ENCODE data around the gene SETDB2.
"Not testable (repeated sequence)": the region's sequence is repeated elsewhere in the genome, so short reads cannot be mapped to it uniquely, and the experiment has no call there.

Gene SETDB2

DNA sequence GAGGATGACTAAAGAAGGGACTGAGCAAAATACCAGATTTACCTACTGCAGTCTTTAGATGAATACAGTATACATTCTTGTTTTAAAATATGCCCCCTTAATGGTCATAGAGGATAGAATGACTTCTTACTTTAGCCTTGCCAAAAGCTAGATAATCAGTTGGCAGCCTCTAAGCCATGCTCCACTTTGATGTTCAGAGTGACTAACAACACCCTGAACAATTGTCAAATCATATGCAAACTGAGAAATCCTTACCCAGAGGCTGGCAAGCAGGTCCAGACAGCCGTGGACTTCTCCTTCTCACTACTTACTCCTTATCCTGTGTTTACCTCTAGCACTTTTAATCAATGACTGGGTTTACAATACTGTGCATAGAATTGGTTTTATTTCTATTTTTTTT is 28.1 kb downstream of the SETDB2 start:
- DNase-seq, result no peak

DNA sequence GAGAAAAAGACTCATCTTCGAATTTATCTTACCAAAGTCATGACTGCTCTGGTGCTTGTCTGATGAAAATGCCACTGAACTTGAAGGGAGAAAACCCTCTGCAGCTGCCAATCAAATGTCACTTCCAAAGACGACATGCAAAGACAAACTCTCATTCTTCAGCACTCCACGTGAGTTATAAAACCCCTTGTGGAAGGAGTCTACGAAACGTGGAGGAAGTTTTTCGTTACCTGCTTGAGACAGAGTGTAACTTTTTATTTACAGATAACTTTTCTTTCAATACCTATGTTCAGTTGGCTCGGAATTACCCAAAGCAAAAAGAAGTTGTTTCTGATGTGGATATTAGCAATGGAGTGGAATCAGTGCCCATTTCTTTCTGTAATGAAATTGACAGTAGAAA is 32.5 kb downstream of the SETDB2 start:
- DNase-seq, result no peak

DNA sequence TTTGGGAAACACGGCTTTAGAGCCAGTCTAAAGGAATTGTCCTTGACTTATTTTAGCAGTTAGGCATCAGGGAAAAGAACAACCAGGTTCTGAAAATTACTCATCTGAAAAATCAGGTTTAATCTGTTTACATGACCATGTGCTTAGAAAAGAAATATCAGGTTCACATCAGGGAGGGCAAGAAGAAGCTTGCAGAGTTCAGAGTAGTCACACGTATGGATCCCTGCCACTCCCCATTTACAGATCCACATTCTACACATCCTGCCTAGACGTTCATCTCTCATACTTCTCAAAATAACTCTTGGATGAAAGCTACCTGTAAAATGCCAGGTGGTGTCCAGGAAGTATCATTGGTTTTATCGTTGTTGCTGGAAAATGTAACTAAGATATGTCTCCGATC is 37.7 kb downstream of the SETDB2 start:
- DNase-seq, result no peak

DNA sequence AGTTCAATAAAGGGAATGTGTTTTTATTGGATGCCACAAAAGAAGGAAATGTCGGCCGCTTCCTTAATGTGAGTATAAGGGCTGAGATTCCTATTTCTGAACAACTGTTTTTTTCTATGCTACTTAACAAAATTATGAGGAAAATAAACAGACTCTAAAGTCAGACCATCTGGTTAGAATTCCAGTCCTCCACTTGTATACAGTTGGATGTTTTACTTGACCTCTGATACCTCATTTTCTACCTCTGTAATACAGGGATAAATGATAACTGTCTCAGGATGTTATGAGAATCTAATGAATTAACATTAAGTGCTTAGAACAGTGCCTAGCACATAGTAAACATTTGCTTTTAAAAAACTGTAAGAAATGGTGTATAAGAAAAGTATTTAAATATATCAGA is 44.5 kb downstream of the SETDB2 start:
- no peak for DNase-seq

DNA sequence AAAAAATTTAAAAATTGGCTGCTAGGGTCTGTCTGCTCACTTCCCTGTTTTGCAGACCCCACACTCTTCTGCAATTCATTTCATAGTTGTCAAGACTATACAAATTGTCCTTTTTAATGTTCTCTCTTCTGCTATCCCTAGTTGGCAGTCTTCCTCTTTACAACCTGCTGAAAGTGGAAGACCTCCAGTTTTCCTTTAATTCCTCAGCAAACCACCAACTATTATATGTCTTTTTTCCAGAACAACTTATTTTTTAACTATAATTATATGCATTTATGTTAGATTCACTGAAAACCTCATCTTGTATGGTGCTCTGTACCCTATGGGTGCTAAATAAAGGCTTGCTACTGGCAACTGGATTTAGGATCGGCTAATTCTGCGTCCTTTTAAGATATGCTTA is 50.6 kb downstream of the SETDB2 start:
- peak; percentile 12 for DNase-seq

DNA sequence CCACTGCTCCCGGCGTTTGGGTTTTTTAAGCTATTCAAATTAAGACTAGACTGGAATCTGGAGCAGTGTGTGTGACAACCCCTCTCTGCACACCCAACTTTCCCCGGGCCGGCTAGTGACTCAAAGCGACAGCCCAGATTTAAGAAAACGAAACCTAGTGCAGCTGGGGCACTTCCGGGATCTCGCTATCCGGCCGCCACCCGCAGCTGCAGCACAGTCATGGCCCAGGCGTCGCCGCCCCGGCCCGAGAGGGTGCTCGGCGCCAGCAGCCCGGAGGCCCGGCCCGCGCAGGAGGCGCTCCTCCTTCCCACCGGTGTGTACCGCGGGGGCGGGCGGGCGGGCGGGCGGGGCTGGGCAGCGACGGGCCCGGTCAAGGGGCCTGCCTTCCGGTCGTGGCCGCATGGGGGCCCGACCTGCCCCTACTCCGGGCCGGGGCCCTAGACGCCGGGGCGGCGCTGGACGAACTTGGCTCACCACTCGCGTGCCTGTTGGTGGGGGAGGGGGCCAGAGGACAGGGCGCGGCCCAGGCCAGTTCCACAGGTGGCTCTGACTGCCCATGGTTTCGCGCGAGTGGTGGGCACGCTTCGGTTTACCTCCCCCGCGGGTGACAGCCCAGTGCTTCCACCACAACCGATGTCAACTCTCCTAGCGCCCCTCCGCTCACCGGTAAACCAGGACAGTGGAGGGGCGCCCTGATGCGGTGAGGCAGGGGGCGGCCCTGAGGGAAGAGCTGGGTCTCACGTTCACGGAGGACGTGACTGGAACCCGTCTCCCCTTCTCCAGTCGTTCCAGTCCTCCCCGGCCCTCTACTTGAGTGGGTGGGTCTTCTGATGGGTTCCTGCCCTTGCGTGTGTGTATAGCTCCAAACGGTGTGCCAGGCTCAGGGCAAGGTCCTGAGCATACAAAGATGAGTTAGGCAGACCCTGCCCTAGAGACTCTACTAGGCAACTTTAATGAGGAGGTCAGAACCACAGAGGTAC is 52.0 kb downstream of the SETDB2 start, which contains the start of gene PHF11:
PHF11 (plus strand) TSS at position 171 of the 980 bp plus-strand sequence; CDS start at position 220, 49 bp downstream.
- peak; percentile 35 for DNase-seq

DNA sequence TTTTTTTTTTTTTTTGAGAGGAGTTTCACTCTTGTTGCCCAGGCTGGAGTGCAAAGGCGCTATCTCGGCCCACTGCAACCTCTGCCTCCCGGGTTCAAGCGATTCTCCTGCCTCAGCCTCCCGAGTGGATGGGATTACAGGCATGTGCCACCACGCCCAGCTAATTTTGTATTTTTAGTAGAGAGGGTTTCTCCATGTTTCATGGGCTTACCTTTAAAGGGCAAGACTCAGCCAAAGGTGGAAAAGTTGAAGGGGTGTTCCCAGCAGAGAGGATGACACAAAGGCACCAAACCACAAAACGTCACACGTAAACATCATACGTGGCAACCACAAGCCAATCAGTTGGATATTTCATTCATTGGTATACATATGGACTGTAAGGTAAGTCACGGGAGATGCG is 52.8 kb downstream of the SETDB2 start:
- not testable (repeated sequence) for DNase-seq

DNA sequence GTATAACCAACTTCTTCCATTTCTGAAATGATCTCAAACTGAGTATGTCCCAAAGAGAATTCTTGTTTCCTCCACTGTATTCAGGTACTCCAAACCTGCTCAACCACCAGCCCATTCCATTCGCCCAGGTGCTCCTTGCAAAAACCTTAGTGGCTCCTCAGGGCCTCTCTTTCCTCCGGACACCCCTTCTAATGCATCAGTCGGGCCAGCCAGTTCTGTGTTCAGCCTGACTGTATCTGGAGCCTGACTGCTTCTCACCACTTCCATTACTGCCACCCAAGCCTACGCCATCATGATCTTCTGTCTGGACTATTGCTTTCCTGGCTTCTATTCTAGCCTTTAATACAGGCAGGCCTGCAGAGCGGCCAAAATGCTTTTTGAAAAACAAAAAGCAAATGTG is 53.2 kb downstream of the SETDB2 start:
- DNase-seq, result no peak

DNA sequence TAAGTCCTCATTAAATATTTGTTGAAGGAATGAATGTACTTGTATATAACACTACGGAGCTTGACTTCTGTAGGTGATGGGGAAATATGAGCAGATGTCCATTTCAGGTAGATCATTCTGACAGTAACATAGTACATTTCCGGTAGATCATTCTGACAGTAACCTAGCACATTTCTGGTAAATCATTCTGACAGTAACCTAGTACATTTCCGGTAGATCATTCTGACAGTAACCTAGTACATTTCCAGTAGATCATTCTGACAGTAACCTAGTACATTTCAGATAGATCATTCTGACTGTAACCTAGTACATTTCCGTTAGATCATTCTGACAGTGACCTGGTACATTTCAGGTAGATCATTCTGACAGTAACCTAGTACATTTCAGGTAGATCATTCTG is 54.1 kb downstream of the SETDB2 start:
- no peak for DNase-seq

DNA sequence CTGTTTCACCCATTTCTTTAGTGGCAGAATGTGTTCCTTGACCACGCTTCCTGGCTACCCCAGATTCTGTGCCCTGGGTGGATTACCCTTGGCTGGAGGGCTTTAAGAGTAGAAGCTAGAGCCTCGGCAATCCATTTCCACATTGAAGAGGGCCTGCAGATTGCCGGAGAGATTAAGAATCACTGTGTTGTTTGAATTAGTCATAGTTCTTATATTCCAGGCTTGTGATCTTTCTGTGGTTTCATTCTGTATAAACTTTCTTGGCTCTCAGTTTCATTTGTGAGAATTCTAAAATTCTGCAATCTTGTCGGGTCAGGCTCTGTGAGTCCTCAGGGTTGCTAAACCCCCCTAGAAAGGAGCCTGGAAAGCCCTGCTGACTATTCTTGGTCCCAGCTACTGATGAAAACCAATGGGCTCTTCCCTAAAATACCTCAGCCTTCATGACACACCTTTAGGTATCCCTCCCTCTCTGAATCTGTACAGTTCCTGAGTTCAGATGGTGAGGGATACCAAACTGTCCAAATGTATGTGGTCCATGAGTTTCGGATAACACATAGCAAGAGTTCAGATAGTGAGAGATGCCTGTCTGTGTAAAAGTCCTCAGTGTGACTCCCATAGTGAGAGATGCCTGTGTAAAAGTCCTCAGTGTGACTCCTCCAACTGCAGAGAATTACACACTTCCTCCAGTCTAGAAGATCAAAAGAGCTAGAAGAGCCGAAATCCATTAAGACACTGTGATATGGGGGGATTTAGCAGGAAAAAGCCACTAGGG is 56.0 kb downstream of the SETDB2 start:
- DNase-seq, result no peak

DNA sequence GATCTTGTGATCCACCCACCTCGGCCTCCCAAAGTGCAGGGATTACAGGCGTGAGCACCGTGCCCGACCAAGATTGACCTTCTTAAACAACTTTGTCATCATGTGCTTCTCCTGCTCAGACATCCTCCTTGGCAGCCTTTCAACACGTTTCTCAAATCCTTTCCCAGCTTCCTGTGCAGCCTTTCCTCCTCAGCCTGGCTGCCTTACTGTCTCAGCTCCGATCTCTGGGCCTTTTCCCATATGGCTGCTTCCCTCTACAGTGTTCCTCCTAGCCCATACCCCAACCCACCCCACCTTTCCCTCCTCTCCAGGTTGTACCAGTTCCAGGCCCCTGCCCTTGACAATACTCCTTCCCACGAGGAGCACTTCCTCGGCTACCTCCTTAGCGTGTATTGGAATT is 58.9 kb downstream of the SETDB2 start:
- DNase-seq, result no peak

DNA sequence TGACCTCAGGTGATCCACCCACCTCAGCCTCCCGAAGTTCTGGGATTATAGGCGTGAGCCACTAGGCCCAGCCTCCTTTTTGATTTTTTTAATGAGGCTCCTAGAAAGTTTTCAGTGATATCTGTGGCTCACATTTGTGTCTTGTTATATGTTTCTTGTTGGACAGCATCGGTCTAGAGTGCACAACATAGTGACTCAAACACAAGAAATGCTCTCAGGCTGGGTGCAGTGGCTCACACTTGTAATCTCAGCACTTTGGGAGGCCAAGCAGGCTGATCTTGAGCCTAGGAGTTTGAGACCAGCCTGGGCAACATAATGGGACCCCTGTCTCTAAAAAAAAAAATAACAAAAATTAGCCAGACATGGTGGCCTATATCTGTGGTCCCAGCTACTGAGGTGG is 59.9 kb downstream of the SETDB2 start:
- no peak for DNase-seq

DNA sequence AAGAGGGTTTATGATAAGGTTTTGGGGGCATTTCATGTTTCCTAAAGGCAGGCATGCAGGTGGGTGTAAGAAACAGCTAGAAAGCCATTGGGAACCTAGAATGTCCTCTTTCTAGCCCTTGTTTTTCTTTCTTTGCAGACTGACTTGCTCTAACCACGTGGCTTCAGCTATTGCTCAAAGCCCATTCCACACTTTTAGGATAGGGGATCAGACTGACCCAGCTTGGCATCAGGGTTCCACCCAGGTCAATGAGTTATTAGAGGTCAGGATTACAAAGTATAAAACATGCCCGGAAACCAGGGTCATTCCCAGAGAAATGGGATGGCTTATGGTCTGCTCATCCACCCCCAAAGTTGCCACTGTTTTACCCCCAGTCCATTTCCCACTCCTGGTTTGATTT is 68.5 kb downstream of the SETDB2 start:
- no peak for DNase-seq

DNA sequence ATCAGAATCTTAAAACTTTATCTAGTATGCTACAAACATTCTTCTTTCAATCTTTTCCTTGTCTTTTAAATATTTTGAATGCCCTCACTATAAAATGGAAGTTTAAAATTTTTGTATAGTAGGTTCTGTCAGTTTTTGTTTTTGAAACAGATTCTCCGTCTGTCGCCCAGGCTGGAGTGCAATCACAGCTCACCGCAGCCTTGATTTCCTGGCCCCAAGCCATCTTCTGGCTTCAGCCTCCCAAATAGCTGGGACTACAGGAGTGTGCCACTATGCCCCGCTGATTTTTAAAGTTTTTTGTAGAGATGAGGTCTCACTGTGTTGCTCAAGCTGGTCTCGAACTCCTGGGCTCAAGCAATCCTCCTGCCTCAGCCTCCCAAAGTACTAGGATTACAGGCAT is 72.4 kb downstream of the SETDB2 start:
- DNase-seq, result no peak

DNA sequence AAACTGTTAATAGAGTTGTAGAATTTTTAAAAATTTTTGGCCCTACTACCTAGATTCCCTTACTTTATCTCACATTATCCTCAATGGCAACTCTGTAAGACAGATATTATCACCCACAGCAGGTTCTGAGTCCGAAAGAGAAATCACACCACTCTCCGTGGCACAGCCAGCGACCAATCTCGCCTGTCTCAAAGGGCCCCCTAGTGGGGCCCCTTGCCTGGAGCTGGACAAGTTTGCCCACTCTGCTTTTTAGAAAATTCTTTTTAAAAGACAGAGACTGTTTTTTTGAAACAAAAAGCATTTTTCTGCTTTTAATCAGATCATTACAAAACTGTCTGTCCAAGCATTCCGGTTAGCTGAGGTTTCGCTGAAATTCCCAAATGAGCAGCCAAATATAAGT is 73.4 kb downstream of the SETDB2 start:
- no peak for DNase-seq

DNA sequence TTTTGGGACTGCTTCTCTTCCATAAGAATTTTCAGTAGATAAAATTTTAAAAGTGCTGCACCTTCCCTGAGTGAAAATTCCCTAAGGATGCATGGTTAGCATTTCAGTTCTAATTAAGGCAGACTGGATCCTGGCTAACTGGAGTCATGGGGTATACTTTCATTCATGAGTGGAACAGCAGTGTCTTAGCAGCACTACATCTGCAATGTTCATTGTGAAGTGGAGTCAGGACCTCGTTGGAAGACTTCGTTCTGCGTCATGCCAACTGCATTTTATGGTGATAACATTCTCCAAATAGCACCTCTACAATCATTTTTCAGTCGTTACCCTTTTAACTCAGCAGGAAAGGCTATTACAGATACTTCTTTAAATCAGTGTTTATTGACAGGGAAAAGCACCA is 77.2 kb downstream of the SETDB2 start:
- no peak for DNase-seq

DNA sequence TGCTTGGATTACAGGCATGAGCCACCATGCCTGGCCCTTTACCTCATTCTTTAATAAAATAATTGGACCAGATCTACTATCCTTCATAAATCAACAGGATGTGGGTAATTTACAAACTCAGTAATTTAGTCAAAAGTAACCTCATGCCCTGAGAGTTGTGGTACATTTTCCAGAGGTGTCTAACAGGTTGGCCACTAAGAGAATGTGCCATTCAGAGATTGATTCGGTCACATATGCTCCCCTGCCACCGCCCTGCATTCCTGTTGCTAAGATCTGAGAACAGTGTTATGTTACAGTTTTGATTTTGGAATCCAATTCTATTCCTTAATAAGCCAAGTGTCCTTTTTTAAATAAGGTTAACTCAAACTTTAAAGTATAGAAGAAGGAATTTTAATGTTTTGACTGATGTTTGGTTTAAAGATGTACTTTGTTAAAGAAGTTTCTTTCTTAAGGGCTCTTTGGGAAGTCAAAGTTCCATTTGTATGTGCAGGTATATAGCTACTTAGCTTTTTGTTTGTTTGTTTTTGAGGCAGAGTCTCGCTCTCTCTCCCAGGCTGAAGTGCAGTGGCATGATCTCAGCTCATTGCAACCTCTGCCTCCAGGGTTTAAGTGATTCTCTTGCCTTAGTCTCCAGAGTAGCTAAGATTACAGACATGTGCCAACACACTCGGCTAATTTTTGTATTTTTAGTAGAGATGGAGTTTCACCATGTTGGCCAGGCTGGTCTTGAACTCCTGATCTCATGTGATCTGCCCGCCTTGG is 80.8 kb downstream of the SETDB2 start:
- no peak for DNase-seq

DNA sequence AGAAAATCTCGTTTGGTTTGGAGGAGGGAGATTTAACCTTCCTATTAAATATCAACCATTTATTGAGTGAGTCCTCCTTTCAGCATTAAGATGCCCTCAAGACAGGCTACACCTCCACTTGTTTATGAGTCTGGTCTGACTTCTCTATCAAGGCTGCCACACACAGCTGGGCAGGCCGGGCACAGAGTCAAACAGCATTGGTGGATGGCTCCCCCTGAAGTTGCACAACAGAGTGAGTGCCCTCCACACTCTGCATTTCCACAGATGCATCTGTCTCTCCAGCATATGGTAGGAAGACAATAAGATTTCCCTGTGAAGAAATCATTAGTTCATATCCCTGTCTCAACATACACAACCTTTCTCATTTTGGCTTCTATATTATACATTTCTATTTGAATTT is 83.0 kb downstream of the SETDB2 start:
- no peak for DNase-seq

DNA sequence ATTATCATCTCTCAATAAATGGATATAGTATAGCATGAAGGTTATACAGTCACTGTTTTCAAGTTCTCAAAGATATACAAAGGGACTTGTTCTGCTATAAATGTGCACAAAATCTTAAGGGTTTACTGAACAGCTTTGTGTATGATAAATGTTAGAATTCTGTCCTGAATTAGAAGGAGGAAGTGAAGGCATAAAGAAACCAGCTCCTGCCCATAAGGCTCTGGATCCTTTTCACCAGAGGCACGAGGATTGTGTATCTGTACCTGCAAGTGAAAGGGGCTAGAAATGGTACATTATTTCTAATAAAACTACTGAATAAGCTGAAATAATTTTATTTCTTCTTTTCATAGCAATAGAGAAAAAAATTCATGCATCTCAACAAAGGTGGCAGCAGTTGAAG is 84.1 kb downstream of the SETDB2 start:
- no peak for DNase-seq

DNA sequence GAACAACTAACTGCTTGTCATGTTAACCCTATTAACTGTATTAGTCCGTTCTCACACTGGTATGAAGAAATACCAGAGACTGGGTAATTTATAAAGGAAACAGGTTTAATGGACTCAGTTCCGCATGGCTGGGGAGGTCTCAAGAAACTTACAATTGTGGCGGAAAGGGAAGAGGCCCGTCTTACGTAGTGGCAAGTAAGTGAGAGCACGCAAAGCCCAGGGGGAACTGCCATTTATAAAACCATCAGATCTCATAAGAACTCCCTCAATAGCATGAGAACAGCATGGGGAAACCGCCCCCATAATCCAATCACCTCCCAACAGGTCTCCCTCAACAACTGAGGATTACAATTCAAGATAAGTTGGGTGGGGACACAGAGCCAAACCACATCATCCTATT is 86.4 kb downstream of the SETDB2 start:
- DNase-seq, result no peak

DNA sequence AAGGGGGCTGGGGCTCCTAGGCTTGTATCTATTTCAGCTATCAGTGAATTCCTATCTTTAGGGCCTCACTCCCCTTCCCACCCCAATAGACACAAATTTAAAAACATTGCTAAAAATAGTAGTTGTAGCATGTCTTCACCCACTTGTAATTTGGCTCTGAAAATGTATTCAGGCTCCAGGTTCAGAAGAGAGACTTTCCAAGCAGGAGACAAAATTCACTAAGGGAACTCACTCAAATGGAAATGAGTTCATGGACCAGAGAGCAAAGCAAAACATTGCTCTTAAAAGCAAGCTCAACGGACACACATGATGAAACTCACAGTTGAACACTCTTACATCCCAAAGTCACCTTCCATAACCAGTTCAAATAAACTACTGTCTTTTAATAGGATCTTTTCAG is 88.5 kb downstream of the SETDB2 start:
- no peak for DNase-seq

DNA sequence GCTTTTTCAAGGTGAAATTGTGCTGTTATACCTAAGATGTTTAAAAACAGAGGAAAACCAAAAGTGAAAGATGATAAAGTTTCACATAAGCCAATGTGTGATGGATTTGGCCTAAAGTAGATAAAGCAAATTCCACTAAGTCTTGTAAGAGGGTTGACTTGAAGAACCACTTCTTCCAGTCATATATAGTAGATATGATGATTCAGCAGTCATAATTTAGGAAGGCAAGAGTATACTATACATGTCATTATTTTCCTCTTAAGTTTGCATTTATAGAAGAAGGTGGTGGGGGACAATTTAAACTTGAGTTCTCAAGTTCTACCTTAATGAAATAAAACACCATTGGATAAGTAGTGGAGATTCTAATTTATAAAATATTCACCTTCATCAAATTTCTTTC is 88.9 kb downstream of the SETDB2 start:
- DNase-seq, result no peak

DNA sequence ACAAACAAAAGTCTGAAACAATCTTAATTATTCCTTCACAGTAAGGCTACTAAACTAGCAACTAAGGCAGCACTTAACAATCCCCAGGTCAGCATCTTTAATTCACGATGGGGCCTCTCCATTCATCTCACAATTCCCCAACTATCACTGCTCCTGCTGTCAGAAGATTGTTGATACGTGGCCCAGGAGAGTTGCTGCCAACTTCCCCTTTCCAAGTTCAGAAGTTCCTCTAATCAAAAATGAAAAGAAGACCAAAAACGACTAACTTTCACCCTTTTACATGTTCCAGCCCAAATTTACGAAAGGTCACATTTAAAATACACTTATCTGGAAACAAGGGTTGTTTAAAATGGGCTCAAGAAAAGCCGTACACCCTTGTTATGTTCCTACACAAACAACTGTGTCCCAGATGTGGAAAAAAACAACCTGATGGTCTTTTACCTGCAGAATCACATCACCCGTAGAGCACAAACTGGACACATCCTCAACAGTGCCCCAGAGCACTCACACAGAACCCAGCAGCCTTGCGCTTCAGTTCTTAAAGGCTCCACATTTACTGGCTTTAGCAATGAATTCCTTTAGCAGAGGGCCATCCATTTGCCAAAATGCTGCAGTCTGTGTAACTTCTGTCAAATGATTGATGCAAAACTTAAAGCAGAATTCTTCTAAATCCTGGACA is 89.7 kb downstream of the SETDB2 start:
- no peak for DNase-seq

All from KG1 (cell line).